Jurkat, Clone E6-1 (cell line): ENCODE results near the gene KLHL30.
"Not testable (repeated sequence)": the region's sequence is repeated elsewhere in the genome, so short reads cannot be mapped to it uniquely, and the experiment has no call there.

Source experiments
- DNase-seq: peaks from one replicate; pipeline ENCODE4 v3.0.0-alpha.2; 2011; ENCODE audit warnings: low read depth, low spot score
- H3K4me3 ChIP-seq: 2 replicates; pipeline ENCODE4 v1.5.1; 2011; ENCODE audit warnings: mild to moderate bottlenecking, low read length, control low read depth, moderate library complexity

KLHL30 gene

GRCh38 chr2:238101891-238102841 is 36.3 kb upstream of the KLHL30 start:
- H3K4me3 ChIP-seq, result no peak overlapping the region
- DNase-seq, result no peak

GRCh38 chr2:238102865-238103264 is 35.6 kb upstream of the KLHL30 start:
- DNase-seq, result no peak
- no peak overlapping the region for H3K4me3 ChIP-seq

GRCh38 chr2:238103465-238104225 is 34.8 kb upstream of the KLHL30 start:
- DNase-seq, result no peak
- H3K4me3 ChIP-seq, result no peak overlapping the region

- no peak for DNase-seq
- H3K4me3 ChIP-seq, result no peak overlapping the region
Measured at GRCh38 chr2:238104226-238104690, 34.2 kb upstream of the KLHL30 start.

GRCh38 chr2:238104691-238105371 is 33.6 kb upstream of the KLHL30 start:
- no peak for DNase-seq
- no peak overlapping the region for H3K4me3 ChIP-seq

GRCh38 chr2:238105506-238106338 is 32.7 kb upstream of the KLHL30 start:
- H3K4me3 ChIP-seq, result no peak overlapping the region
- DNase-seq, result no peak

- no peak for DNase-seq
- H3K4me3 ChIP-seq, result no peak overlapping the region
Measured at GRCh38 chr2:238106339-238106697, 32.1 kb upstream of the KLHL30 start.

GRCh38 chr2:238106698-238107524 is 31.6 kb upstream of the KLHL30 start:
- DNase-seq, result no peak
- H3K4me3 ChIP-seq, result no peak overlapping the region

GRCh38 chr2:238107525-238108422 is 30.7 kb upstream of the KLHL30 start:
- no peak overlapping the region for H3K4me3 ChIP-seq
- no peak for DNase-seq

GRCh38 chr2:238108423-238109183 is 29.9 kb upstream of the KLHL30 start:
- no peak overlapping the region; the same call in 1 of the 2 replicates for H3K4me3 ChIP-seq
- peak; percentile 77 for DNase-seq

- H3K4me3 ChIP-seq, result no peak overlapping the region
- no peak for DNase-seq
Measured at GRCh38 chr2:238113611-238114010, 24.9 kb upstream of the KLHL30 start.

- no peak for DNase-seq
- H3K4me3 ChIP-seq, result no peak overlapping the region
Measured at GRCh38 chr2:238114331-238114841, 24.1 kb upstream of the KLHL30 start.

GRCh38 chr2:238114851-238115660 is 23.4 kb upstream of the KLHL30 start:
- no peak for DNase-seq
- no peak overlapping the region for H3K4me3 ChIP-seq

- DNase-seq, H3K4me3 ChIP-seq: not testable (repeated sequence)
Measured at GRCh38 chr2:238115709-238116108, 22.8 kb upstream of the KLHL30 start.
